H9 (cell line): ENCODE measurements around the gene STX8. TPM values are rescaled to one million over a fixed set of nuclear protein-coding genes. Genes with fewer than 3 reads are reported as not detected.

Source experiments
- DNase-seq: peaks from one replicate; pipeline ENCODE4 v3.0.0-alpha.2; 2017
- H2AFZ ChIP-seq: one replicate; pipeline ENCODE4 v1.6.1; 2013; ENCODE audit warnings: mild to moderate bottlenecking, low read length, control low read depth, moderate library complexity
- H2AK5ac ChIP-seq: 2 replicates; pipeline ENCODE4 v1.6.1; 2013; ENCODE audit warnings: low read length, control low read depth, mixed read lengths; ENCODE audit not compliant: insufficient read length
- H2BK120ac ChIP-seq: one replicate; pipeline ENCODE4 v1.6.1; 2013; ENCODE audit warnings: low read depth, mild to moderate bottlenecking, low read length, control low read depth, inconsistent platforms; ENCODE audit not compliant: poor library complexity, severe bottlenecking
- H2BK12ac ChIP-seq: 2 replicates; pipeline ENCODE4 v1.6.1; 2013; ENCODE audit warnings: low read length, control low read depth, mixed read lengths, low read depth; ENCODE audit not compliant: insufficient read length
- H2BK15ac ChIP-seq: 2 replicates; pipeline ENCODE4 v1.6.1; 2013; ENCODE audit warnings: low read depth, low read length, control low read depth
- H2BK20ac ChIP-seq: one replicate; pipeline ENCODE4 v1.6.1; 2013; ENCODE audit warnings: low read depth, mild to moderate bottlenecking, low read length, control low read depth, inconsistent platforms; ENCODE audit not compliant: poor library complexity, severe bottlenecking
- H2BK5ac ChIP-seq: 2 replicates; pipeline ENCODE4 v1.6.1; 2013; ENCODE audit warnings: low read length, control low read depth, mixed read lengths; ENCODE audit not compliant: insufficient read length
- H3K14ac ChIP-seq: 2 replicates; pipeline ENCODE4 v1.6.1; 2013; ENCODE audit warnings: low read length, control low read depth; ENCODE audit not compliant: insufficient read depth
- H3K18ac ChIP-seq: 2 replicates; pipeline ENCODE4 v1.6.1; 2013; ENCODE audit warnings: low read depth, mild to moderate bottlenecking, mixed read lengths, low read length, control low read depth; ENCODE audit not compliant: insufficient read length
- H3K23ac ChIP-seq: 2 replicates; pipeline ENCODE4 v1.6.1; 2013; ENCODE audit warnings: low read length, control low read depth, mixed read lengths, low read depth; ENCODE audit not compliant: insufficient read length
- H3K23me2 ChIP-seq: 2 replicates; pipeline ENCODE4 v1.6.1; 2013; ENCODE audit warnings: low read depth, mild to moderate bottlenecking, mixed read lengths, low read length, control low read depth; ENCODE audit not compliant: insufficient read length, poor library complexity, severe bottlenecking
- H3K27ac ChIP-seq: 2 replicates; pipeline ENCODE4 v1.5.1; 2013; ENCODE audit warnings: low read length, control low read depth, mixed read lengths, low read depth; ENCODE audit not compliant: insufficient read length
- H3K27me3 ChIP-seq: 2 replicates; pipeline ENCODE4 v1.6.1; 2013; ENCODE audit warnings: low read length, control low read depth, inconsistent platforms; ENCODE audit not compliant: insufficient read depth
- H3K4ac ChIP-seq: 2 replicates; pipeline ENCODE4 v1.6.1; 2013; ENCODE audit warnings: low read depth, mild to moderate bottlenecking, control low read depth, inconsistent platforms, low read length, moderate library complexity
- H3K4me1 ChIP-seq: 2 replicates; pipeline ENCODE4 v1.6.1; 2013; ENCODE audit warnings: low read length, control low read depth, inconsistent platforms; ENCODE audit not compliant: insufficient read depth
- H3K4me2 ChIP-seq: 2 replicates; pipeline ENCODE4 v1.6.1; 2013; ENCODE audit warnings: low read length, control low read depth, mixed read lengths; ENCODE audit not compliant: insufficient read length, insufficient read depth
- H3K56ac ChIP-seq: 2 replicates; pipeline ENCODE4 v1.6.1; 2013; ENCODE audit warnings: low read depth, mild to moderate bottlenecking, mixed read lengths, low read length, control low read depth; ENCODE audit not compliant: insufficient read length
- H3K79me1 ChIP-seq: 2 replicates; pipeline ENCODE4 v1.6.1; 2013; ENCODE audit warnings: low read depth, mild to moderate bottlenecking, moderate library complexity, low read length, control low read depth, inconsistent platforms; ENCODE audit not compliant: insufficient read depth, poor library complexity, severe bottlenecking
- H3K79me2 ChIP-seq: 2 replicates; pipeline ENCODE4 v1.6.1; 2013; ENCODE audit warnings: low read length, control low read depth, inconsistent platforms; ENCODE audit not compliant: insufficient read depth
- H3K9ac ChIP-seq: 2 replicates; pipeline ENCODE4 v1.6.1; 2013; ENCODE audit warnings: low read length, control low read depth, mixed read lengths; ENCODE audit not compliant: insufficient read length; ENCODE audit errors: extremely low read depth
- H3K9me3 ChIP-seq: one replicate; pipeline ENCODE4 v1.6.1; 2013; ENCODE audit warnings: low read depth, low read length, inconsistent platforms; ENCODE audit not compliant: control insufficient read depth
- H3T11ph ChIP-seq: one replicate; pipeline ENCODE4 v1.6.1; 2013; ENCODE audit warnings: mild to moderate bottlenecking, low read length, control low read depth, inconsistent platforms
- H4K20me1 ChIP-seq: one replicate; pipeline ENCODE4 v1.6.1; 2013; ENCODE audit not compliant: control insufficient read depth, insufficient read length, insufficient read depth
- H4K5ac ChIP-seq: 2 replicates; pipeline ENCODE4 v1.6.1; 2013; ENCODE audit warnings: low read depth, mild to moderate bottlenecking, mixed read lengths, low read length, control low read depth; ENCODE audit not compliant: insufficient read length
- H4K8ac ChIP-seq: replicated peaks from 2 replicates; pipeline ENCODE4 v1.6.1; 2013; ENCODE audit warnings: low read length, control low read depth, mixed read lengths, low read depth; ENCODE audit not compliant: insufficient read length
- H4K91ac ChIP-seq: 2 replicates; pipeline ENCODE4 v1.6.1; 2013; ENCODE audit warnings: low read depth, mild to moderate bottlenecking, moderate library complexity, mixed read lengths, low read length, control low read depth; ENCODE audit not compliant: insufficient read length
- H3K27ac Mint-ChIP-seq, 3 experiments: 2 replicates in 2 of 3; 3 replicates in 1 of 3; pipeline ENCODE4 v1.8.0; 2020 to 2021; ENCODE audit warnings: mixed read lengths in 3 of 3, mild to moderate bottlenecking in 1 of 3, moderate library complexity in 1 of 3
- H3K27me3 Mint-ChIP-seq: 2 replicates; pipeline ENCODE4 v1.8.0; 2021; ENCODE audit warnings: low read depth, mild to moderate bottlenecking, moderate library complexity, mixed read lengths
- H3K36me3 Mint-ChIP-seq, 3 experiments: 2 replicates in 2 of 3; 3 replicates in 1 of 3; pipeline ENCODE4 v1.8.0; 2020 to 2021; ENCODE audit warnings: low read depth in 3 of 3, mixed read lengths in 3 of 3; ENCODE audit not compliant: insufficient read depth in 1 of 3
- H3K4me1 Mint-ChIP-seq, 2 experiments: 2 replicates each; pipeline ENCODE4 v1.8.0; 2020; ENCODE audit warnings: mixed read lengths in 2 of 2
- H3K4me3 Mint-ChIP-seq, 2 experiments: 2 replicates in 1 of 2; 3 replicates in 1 of 2; pipeline ENCODE4 v1.8.0; 2020 to 2021; ENCODE audit warnings: mild to moderate bottlenecking in 2 of 2, mixed read lengths in 2 of 2, moderate library complexity in 1 of 2
- H3K9me3 Mint-ChIP-seq, 2 experiments: 2 replicates in 1 of 2; 3 replicates in 1 of 2; pipeline ENCODE4 v1.8.0; 2020; ENCODE audit warnings: mild to moderate bottlenecking in 2 of 2, mixed read lengths in 2 of 2, moderate library complexity in 1 of 2
- WGBS: extraction: QIAGEN DNeasy Blood & Tissue Kit; methylation state at CpG from one replicate; pipeline ENCODE4 v1.1.7; 2013; ENCODE audit warnings: missing lambda C conversion rate, low lambda C conversion rate, mixed read lengths; ENCODE audit not compliant: insufficient read length; ENCODE audit errors: extremely low coverage; 5-methylcytosine and 5-hydroxymethylcytosine counted together
- total RNA-seq: library from RNA; stranded (reverse); gene quantifications from 2 replicates; pipeline ENCODE4 v1.2.1, GENCODE V29; 2021
- TF ChIP-seq, protein P1 (sequence below): fragments of 200-600 bp; sonication (generic); conservative IDR thresholded peaks from 3 replicates; pipeline ENCODE4 v1.8.0; 2021; ENCODE audit warnings: antibody characterized with exemption, mild to moderate bottlenecking

STX8 gene
- total RNA-seq, 1 experiment from 2014 or later, result 55.1 TPM

DNA sequence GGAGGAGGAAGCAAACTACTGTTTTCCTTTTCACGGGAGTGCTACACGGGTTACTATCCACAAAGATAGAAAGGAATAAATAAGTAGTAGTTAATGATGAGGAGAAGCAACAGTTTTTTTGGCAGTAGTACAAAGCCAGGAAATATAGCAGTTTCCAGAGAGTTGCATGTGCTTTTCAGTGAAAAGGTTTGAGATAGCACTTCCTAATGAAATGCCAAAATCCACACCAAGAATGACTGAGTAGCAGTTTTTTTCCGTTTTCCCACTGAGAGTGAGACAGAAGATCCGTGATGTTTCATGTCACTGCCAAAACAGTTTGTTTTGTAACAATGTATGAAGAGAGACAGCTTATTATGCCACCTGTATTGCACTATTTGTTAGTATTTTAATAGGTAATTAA, 129.1 kb downstream of the STX8 start:
- no peak overlapping the region for H3K4me2 ChIP-seq
- H3T11ph ChIP-seq, result no peak overlapping the region
- no peak for DNase-seq
- H3K4me3 Mint-ChIP-seq, result no peak overlapping the region
- H3K4me1 Mint-ChIP-seq, result peaks cover 7% of the 10 kb centered on the region in 2 experiments
- no peaks in the 10 kb centered on the region for H3K23me2 ChIP-seq
- no CpG with 5 or more reads among the region's 4 CpGs for WGBS
- no peak overlapping the region for H3K56ac ChIP-seq
- no peak overlapping the region for H2AFZ ChIP-seq
- H4K91ac ChIP-seq, result no peak overlapping the region
- no peak overlapping the region for H4K5ac ChIP-seq
- no peaks in the 10 kb centered on the region for H3K27me3 ChIP-seq
- H2BK20ac ChIP-seq, result no peak overlapping the region
- H3K9me3 Mint-ChIP-seq, result no peaks in the 10 kb centered on the region
- no peak overlapping the region for H3K9ac ChIP-seq
- H3K27ac ChIP-seq, result no peak overlapping the region
- no peaks in the 10 kb centered on the region for H3K79me1 ChIP-seq
- H2BK12ac ChIP-seq, result no peak overlapping the region
- no peaks in the 10 kb centered on the region for H4K20me1 ChIP-seq
- no peak overlapping the region for H2AK5ac ChIP-seq
- no peaks in the 10 kb centered on the region for H3K9me3 ChIP-seq
- H2BK15ac ChIP-seq, result no peak overlapping the region
- no peaks in the 10 kb centered on the region for H3K79me2 ChIP-seq
- no peak overlapping the region for H3K18ac ChIP-seq
- peaks cover 3% of the 10 kb centered on the region for H3K4me1 ChIP-seq
- H2BK5ac ChIP-seq, result no peak overlapping the region
- no peak overlapping the region for H3K23ac ChIP-seq
- TF ChIP-seq, protein P1, sequence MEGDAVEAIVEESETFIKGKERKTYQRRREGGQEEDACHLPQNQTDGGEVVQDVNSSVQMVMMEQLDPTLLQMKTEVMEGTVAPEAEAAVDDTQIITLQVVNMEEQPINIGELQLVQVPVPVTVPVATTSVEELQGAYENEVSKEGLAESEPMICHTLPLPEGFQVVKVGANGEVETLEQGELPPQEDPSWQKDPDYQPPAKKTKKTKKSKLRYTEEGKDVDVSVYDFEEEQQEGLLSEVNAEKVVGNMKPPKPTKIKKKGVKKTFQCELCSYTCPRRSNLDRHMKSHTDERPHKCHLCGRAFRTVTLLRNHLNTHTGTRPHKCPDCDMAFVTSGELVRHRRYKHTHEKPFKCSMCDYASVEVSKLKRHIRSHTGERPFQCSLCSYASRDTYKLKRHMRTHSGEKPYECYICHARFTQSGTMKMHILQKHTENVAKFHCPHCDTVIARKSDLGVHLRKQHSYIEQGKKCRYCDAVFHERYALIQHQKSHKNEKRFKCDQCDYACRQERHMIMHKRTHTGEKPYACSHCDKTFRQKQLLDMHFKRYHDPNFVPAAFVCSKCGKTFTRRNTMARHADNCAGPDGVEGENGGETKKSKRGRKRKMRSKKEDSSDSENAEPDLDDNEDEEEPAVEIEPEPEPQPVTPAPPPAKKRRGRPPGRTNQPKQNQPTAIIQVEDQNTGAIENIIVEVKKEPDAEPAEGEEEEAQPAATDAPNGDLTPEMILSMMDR, result no peak
- no peak overlapping the region for H3K27ac Mint-ChIP-seq
- peaks cover 0 to 5% (median 2%) of the 10 kb centered on the region in 3 experiments; a peak in 4 of 7 replicates for H3K36me3 Mint-ChIP-seq
- H3K4ac ChIP-seq, result no peak overlapping the region
- no peak overlapping the region for H2BK120ac ChIP-seq
- H3K27me3 Mint-ChIP-seq, result no peaks in the 10 kb centered on the region
- no peak overlapping the region for H3K14ac ChIP-seq
- no peak overlapping the region for H4K8ac ChIP-seq
